GM19193 (cell line): ENCODE data around the gene DGCR2.

Experiments
- POLR2A ChIP-seq: IDR thresholded peaks from 4 replicates; pipeline ENCODE4 v1.6.1; 2011; ENCODE audit not compliant: insufficient read depth, insufficient read length; ENCODE audit errors: extremely low read depth

DGCR2 gene

DNA sequence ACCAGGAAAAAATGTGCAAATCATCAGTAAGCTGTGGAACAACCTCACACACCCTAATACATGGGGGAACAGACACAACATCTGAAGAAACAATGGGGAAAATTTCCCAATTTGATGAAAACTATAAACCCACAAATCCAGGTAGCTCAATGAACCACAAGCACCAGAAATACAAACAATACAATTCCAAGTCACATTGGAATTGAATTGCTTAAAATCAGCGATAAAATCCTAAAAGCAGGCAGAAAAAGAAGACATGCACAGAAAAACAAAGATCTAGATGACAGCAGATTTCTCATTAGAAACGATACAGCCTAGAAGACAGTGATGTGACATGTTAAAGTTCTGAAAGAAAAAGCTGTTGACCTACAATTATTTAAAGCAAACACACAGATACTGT, 32.0 kb downstream of the DGCR2 start:
- TF ChIP-seq POLR2A, result no peak

DNA sequence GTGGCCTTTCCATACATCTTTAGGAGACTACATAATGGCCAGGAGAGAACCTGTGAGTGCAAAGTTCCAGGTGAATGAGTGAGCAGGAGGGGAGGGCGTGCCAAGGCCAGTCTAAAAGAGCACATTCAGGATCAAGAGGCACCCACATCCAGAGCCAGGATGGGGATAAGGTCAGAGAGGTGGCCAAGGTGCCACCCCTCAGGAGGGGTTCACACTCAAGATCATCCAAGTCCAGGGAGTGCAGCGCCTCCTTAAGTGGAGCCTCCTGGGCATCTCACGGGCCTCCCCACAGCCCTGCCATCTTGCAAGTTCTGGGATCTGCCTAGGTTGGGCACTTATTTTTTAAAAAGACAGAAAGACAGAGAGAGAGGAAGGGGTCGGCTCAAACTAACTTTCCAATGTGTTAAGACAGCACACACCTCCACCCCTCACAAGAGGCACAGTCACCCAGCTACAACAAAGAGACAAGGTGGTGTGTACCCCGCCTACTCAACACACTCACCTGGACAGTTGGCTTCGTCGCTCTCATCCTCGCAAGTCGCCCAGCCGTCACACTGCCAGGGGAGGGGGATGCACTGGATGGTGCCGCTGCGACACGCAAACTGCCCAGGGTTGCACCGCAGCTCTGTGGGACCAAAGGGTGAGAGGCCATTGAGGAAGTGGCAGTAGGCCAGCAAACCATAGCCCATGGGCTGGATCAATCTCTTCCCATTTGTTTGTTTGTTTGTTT, 33.2 kb downstream of the DGCR2 start:
- TF ChIP-seq POLR2A, result no peak

DNA sequence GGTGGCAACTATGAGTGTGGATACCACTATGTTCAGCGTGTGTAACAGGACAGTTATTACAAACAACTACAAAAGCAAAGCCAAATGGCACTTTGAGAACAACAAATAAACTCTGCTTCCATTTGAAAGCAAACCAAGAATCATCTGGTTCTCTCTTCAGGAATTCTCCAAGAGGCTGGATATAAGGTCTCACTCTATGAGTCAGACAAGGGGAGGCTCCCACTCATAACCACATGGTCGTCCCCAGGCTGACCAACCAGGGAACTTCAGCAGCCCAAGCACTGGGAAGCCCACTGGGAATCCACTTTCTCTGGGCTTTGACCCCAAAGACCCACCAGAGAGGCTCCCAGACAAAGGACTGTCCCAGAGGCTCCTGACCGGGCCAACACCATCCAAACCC, 35.3 kb downstream of the DGCR2 start:
- TF ChIP-seq POLR2A, result no peak

DNA sequence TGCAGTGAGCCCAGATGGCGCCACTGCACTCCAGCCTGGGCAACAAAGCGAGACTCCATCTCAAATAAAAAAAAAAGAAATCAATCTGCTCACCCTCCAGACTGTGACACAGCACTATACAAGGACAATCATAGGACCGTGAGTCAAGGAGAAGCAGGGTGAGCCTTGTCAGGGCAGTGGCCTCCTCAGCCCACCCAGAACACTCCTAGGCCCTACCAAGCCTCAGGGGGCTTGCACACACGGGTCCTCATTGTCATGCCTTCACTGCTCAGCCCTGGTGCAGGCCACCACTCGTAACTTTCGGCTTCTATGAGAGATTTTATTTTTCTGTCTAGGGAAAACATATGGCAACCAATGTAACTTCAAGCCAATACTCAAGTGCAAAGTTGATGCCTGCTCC, 35.8 kb downstream of the DGCR2 start:
- no peak for TF ChIP-seq POLR2A

DNA sequence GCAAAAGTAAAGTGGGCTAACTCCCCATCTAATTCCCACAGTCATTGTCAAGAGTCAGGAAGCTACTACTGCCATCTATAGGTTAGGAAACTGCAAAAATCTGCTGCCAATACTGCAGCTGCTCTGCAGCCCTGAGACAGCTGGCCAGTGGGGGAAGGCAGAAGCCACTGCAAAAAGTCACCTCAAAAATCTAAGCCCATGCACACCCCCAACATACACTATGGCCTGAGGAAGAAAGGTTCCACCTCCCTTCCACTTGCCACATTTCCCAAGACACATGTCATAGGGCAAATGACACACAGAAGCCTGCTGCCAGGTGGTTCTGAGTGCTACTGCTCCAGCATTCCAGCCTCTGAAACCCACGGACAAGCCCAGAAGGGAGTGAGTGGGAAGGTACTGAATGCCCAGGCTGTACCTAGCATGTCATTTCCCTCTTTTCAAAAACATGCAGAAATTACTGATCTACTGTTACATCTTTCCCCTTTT, 36.9 kb downstream of the DGCR2 start:
- no peak for TF ChIP-seq POLR2A

DNA sequence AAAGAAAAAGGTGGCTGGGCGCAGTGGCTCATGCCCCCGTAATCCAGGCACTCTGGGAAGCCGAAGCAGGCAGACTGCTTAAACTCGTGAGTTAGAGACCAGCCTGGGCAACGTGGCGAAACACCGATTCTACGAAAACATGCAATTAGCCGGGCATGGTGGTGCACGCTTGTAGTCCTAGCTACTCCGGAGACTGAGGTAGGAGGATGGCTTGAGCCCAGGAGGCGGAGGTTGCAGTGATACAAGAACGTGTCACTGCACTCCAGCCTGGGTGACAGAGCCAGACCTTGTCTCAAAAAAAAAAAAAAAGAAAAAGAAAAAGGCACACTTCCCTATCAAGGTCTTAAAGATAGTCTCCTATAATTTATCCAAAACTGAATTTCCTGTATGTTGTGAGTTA, 39.4 kb downstream of the DGCR2 start:
- TF ChIP-seq POLR2A, result no peak

DNA sequence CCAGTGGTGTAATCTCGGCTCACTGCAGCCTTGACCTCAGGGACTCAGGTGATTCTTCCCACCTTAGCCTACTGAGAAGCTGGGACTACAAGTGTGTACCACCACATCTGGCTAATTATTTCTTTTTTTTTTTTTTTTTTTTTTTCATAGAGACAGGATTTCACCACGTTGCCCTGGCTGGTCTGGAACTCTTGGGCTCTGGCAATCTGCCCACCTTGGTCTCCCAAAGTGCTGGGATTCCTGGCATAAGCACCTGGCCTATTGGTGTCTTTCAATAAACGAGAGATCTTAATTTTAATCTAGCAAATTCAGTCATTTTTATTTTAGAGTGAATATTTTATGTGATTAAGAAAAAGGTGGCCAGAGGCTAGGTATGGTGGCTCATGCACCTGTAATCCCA, 40.1 kb downstream of the DGCR2 start:
- no peak for TF ChIP-seq POLR2A

DNA sequence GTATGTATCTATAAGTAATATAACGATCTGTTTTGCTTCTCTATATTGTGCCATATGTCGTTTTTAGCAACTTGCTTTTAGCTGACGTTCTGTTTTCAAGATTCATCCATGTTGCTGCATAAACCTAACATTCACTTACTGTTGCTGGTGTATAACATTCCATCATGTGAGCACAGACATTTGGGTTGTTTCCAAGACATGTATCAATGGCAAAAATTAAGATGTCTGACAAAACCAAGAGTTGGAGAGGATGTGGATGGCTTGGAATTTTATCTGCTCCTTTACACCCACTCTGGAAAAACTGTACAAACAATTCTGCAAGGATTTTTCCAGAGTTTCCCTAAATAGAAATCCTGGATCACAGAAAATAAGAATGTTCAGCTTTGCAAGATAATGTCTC, 40.9 kb downstream of the DGCR2 start:
- TF ChIP-seq POLR2A, result no peak

DNA sequence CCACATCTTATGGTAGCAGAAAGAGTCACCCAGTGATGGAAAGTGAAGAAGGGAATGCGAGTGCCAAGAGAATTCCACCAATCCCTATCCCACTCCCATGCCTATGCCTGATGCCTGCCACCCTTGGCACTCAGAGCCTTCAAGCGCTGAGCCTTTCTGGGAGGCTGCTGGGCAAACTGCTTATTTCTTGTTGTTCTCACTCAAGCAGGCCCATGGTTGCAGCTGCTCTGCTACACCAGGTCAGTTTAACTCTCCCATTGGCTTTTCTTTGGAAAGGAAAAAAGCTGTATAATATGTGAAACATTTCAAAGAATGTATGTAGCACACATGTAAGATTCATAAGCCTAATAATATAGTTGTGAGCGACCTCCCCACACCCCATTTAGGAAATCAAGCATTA, 41.4 kb downstream of the DGCR2 start:
- TF ChIP-seq POLR2A, result no peak

DNA sequence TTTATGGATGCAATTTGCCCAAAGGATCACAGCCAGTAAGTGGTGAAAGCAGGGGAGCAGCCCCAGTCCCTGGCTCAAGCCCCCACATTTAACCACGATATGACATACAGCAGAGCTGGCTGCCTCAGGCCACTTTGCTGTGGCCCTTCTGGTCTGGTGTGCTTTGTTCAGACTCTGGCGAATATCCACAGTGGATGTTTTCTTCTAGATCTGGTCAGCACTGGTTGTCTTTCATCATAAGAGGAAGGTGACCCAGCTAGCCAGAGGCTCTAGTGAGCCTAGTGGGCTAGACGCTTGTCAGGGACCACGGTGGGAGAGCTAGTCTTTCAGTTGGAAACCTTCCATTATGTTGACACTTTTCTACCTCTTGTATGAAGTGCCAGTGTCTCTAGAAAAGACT, 42.5 kb downstream of the DGCR2 start:
- TF ChIP-seq POLR2A, result no peak

DNA sequence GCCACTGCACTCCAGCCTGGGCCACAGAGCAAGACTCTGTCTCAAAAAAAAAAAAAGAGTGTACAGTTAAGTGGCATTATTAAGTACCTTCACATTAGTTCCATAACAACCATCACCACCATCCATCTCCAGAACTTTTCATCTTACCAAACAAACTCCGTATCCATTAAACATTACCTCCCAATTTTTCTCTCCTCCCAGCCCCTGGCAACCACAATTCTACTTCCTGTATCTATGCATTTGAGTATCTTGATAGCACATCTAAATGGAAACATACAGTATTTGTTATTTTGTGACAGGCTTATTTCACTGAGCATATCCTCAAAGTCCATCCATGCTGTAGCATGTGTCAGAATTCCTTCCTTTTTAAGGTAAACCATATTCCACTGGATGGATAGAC, 46.8 kb downstream of the DGCR2 start:
- TF ChIP-seq POLR2A, result no peak

DNA sequence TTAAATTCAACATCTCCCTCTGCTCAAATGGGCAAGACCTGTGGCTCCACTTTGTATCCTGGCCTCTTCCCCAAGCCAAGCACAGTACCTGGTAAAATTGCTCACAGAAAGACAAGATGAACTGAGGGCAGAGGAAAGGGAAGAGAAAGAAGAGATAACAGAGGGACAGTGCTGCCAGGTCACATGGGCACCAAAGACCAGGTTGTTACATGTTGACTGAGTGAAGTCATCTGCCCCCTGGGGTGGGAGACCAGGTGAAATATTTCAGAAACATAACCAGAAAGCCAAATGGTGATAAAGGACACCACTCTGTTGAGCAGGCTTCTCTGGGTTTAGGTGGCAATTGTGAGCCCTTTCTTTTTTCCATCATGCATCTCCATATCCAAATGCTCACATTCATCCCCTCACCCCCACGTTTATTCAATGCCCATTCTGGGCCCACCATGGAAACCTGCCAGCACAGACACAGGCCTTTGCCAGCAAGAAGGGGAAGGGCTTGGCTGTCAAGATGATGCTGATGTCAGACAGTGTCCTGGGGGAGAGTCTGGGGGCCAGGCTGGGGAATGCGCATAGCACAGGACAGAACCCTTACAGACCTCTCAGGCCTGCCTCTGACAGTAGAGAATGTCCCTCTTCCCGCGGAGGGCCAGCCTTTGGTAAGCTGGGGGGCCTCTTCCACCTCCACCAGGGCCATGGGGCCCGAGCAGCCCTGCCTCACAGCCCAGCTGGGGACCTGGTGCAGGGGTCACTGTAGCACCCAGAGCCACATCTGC, 51.6 kb downstream of the DGCR2 start:
- no peak for TF ChIP-seq POLR2A

DNA sequence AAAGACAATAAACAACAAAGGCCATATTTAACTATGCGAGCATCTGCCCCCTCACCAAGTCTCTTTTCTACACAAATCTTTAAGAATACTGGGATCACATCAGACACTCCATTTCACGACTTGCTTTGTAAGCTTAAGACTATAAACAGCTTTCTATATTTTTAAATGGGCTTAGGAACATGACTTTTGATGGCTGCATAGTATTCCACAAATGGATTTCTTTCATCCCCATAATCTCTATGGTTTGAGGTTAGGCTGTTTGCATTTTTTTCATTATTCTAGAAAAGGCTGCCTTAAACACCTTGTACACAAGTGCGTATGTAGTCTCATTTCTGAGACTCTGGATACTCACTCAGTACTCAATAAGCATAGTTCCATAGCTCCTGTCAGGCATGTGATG, 52.8 kb downstream of the DGCR2 start:
- TF ChIP-seq POLR2A, result no peak

DNA sequence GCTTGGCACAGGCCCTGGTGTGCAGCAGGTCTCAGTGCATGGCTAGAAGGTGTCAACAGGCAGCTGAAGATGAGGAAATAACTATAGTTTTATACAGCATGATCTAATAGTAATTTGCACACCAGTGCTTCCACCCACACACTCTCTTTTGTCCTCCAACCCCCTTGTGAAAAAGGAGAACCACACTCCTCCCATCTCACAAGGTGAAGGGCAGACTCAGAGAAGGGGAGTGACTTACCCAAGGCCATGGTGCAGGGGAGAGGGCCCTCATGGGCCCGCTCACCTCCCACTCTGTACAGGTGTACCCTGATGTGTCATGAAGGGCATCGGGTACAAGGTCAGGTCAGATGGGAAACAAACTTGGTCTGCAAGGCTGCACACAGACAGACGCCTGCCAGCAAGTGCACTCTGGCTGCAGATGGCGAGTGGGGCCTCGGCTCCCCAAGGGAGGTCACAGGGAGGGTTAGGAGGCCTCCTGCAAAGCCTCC, 53.4 kb downstream of the DGCR2 start:
- TF ChIP-seq POLR2A, result no peak

DNA sequence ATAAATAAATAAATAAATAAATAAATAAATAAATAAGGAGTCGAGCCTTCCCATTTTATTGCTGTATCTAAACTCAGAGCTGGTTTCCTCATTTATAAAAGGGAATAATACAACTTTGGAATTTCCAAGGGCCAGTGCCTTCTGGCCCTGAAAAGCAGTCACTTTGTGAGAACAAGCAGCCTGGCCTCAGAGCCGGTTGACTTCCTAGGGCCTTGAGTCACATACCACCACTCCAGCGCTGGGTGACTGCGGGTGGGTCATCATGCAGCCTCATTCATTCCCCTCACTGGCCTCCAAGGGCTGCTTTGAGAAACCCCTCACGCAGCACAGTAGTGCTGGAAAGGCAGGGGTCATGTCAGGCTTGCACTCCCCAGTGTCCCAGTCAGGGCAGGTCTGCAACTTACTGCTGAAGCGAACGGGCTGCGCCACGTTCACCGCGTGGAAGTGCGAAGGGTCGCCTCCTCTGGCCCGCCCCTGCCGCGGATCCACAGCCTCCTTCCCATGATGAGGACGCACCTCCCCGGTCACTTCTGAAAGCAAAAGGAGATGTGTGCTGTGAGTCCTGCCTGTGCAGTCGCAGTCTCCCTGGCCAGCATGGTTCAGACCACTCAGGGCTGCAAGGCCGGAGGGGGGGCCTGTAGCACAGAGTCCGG, 54.4 kb downstream of the DGCR2 start:
- TF ChIP-seq POLR2A, result no peak
